K562 (cell line): ENCODE data around the gene TMEM117. TPM values are rescaled to one million over a fixed set of nuclear protein-coding genes. Genes with fewer than 3 reads are reported as not detected.

ENCODE experiments used
- ATAC-seq: fragments of 200-7000 bp; cut with Tn5 transposase; 3 replicates; pipeline ENCODE4 v1.9.1; 2020; ENCODE audit warnings: moderate library complexity
- BruUV-seq: library from RNA; stranded (reverse); fragments of 400-500 nt; replicated peaks from 2 replicates; lab custom pipeline; 2021; lab: Mats Ljungman, UMichigan
- CTCF ChIA-PET: fragments of 300-600 bp; formaldehyde crosslinking; extraction: SDS; loops from one replicate; lab custom pipeline; 2021; ENCODE audit warnings: low intra/inter-chr PET ratio; lab: Yijun Ruan, JAX
- POLR2A ChIA-PET: fragments of 300-600, 350-650 bp; sonication (Branson Sonifier 250); formaldehyde crosslinking; extraction: SDS; loops from one replicate; lab custom pipeline; 2021; ENCODE audit warnings: antibody characterized with exemption, inconsistent platforms; lab: Yijun Ruan, JAX
- DNase-seq, 4 experiments: peaks; one replicate each; pipeline versions ENCODE4 v3.0.0 to v3.0.0-alpha.2; 2011 to 2018; ENCODE audit warnings: low spot score in 3 of 4, mixed read lengths in 3 of 4; ENCODE audit errors: extremely low read depth in 1 of 4
- FAIRE-seq: peaks from 2 replicates; lab custom pipeline; 2011; peaks lifted over from hg19 to GRCh38; lab: Jason Lieb, UNC
- H2AFZ ChIP-seq: 2 replicates; pipeline ENCODE4 v1.6.0; 2011; ENCODE audit warnings: low read depth, low read length, control low read depth, inconsistent platforms
- H3K27ac ChIP-seq: fragments of 200-600 bp; 3 replicates; pipeline ENCODE4 v1.8.0; 2011; ENCODE audit warnings: low read depth, mild to moderate bottlenecking, control low read depth, inconsistent platforms, low read length, moderate library complexity, mixed read lengths; ENCODE audit errors: extremely low read depth
- H3K27me3 ChIP-seq, 2 experiments: fragments of 300-600 bp in 1 of 2; 2 replicates in 1 of 2; 3 replicates in 1 of 2; pipeline versions ENCODE4 v1.6.0 to v1.8.0; 2011; ENCODE audit warnings: inconsistent platforms in 2 of 2, low read length in 2 of 2, mild to moderate bottlenecking in 1 of 2, mixed read lengths in 1 of 2, moderate library complexity in 1 of 2; ENCODE audit not compliant: control insufficient read depth in 2 of 2, insufficient read depth in 2 of 2
- H3K36me3 ChIP-seq: fragments of 300-600 bp; 3 replicates; pipeline ENCODE4 v1.8.0; 2011; ENCODE audit warnings: mild to moderate bottlenecking, low read length, inconsistent platforms; ENCODE audit not compliant: control insufficient read depth, insufficient read depth
- H3K4me1 ChIP-seq, 2 experiments: fragments of 200-600 bp in 1 of 2; replicated peaks in 1 of 2; 2 replicates in 1 of 2; 3 replicates in 1 of 2; pipeline versions ENCODE4 v1.5.1 to v1.8.0; 2011; ENCODE audit warnings: inconsistent platforms in 2 of 2, low read length in 2 of 2, mild to moderate bottlenecking in 1 of 2, mixed read lengths in 1 of 2, moderate library complexity in 1 of 2; ENCODE audit not compliant: control insufficient read depth in 2 of 2, insufficient read depth in 2 of 2
- H3K4me2 ChIP-seq: 2 replicates; pipeline ENCODE4 v1.6.1; 2011; ENCODE audit warnings: low read length, control low read depth, inconsistent platforms, mixed read lengths; ENCODE audit not compliant: insufficient read depth
- H3K4me3 ChIP-seq: fragments of 200-600 bp; sonication (generic), shearing (Covaris generic); 2 replicates; pipeline ENCODE4 v1.5.1; 2016; ENCODE audit warnings: control low read depth, inconsistent platforms
- H3K79me2 ChIP-seq: fragments of 200-600 bp; 3 replicates; pipeline ENCODE4 v1.8.0; 2011; ENCODE audit warnings: low read length, inconsistent platforms; ENCODE audit not compliant: control insufficient read depth, insufficient read depth
- H3K9ac ChIP-seq, 2 experiments: 2 replicates each; pipeline versions ENCODE4 v1.6.0 to v1.6.1; 2011; ENCODE audit warnings: low read depth in 2 of 2, low read length in 2 of 2, control low read depth in 1 of 2, inconsistent platforms in 1 of 2, mild to moderate bottlenecking in 1 of 2, mixed read lengths in 1 of 2; ENCODE audit not compliant: insufficient read depth in 1 of 2
- H3K9me1 ChIP-seq: one replicate; pipeline ENCODE4 v1.6.0; 2011; ENCODE audit warnings: inconsistent platforms, mild to moderate bottlenecking, low read length, moderate library complexity; ENCODE audit not compliant: control insufficient read depth, insufficient read depth
- H3K9me3 ChIP-seq: replicated peaks from 2 replicates; pipeline ENCODE4 v1.5.1; 2011; ENCODE audit warnings: low read depth, low read length, inconsistent platforms; ENCODE audit not compliant: control insufficient read depth, insufficient read depth
- H4K20me1 ChIP-seq: replicated peaks from 2 replicates; pipeline ENCODE4 v1.6.1; 2011; ENCODE audit warnings: low read length, inconsistent platforms, mixed read lengths; ENCODE audit not compliant: control insufficient read depth, insufficient read depth
- BCOR ChIP-seq: fragments of 450-650 bp; IDR thresholded peaks from 2 replicates; pipeline ENCODE4 v1.6.1; 2016
- CEBPB ChIP-seq: fragments of 450-650 bp; IDR thresholded peaks from 2 replicates; pipeline ENCODE4 v1.6.1; 2016; ENCODE audit warnings: missing genetic modification characterization, missing compliant biosample characterization
- CEBPG ChIP-seq, 3 experiments: fragments of 200-800 bp in 1 of 3; sonication (Bioruptor generic) in 1 of 3; sonication (generic) in 1 of 3; formaldehyde crosslinking in 1 of 3; IDR thresholded peaks in 2 of 3; conservative IDR thresholded peaks in 1 of 3; 2 replicates each; pipeline versions ENCODE4 v1.6.1 to v1.8.0; 2016 to 2022; ENCODE audit warnings: missing compliant biosample characterization in 2 of 3, missing genetic modification characterization in 2 of 3, mild to moderate bottlenecking in 1 of 3, missing genetic modification reagents in 1 of 3
- E2F3 ChIP-seq: fragments of 250-450 bp; sonication (Bioruptor Pico); IDR thresholded peaks from 2 replicates; pipeline ENCODE4 v1.4.0; 2020; ENCODE audit warnings: mild to moderate bottlenecking
- MAFG ChIP-seq: fragments of 450-650 bp; conservative IDR thresholded peaks from 2 replicates; pipeline ENCODE4 v1.6.1; 2016; ENCODE audit warnings: missing genetic modification characterization, missing compliant biosample characterization
- WHSC1 ChIP-seq: IDR thresholded peaks from one replicate; pipeline ENCODE4 v1.6.1; 2012; ENCODE audit warnings: low read length, control low read depth, inconsistent platforms
- ZNF766 ChIP-seq: fragments of 200-800 bp; sonication (Bioruptor generic); conservative IDR thresholded peaks from 2 replicates; pipeline ENCODE4 v1.6.1; 2016; ENCODE audit warnings: missing genetic modification characterization, missing compliant biosample characterization
- WGBS: fragments of 100-300 bp; shearing (Covaris generic); methylation state at CpG from one replicate; pipeline ENCODE4 v1.1.6; 2016; ENCODE audit warnings: low coverage, mixed read lengths; ENCODE audit not compliant: insufficient coverage; ENCODE audit errors: missing lambda C conversion rate; 5-methylcytosine and 5-hydroxymethylcytosine counted together
- in situ Hi-C: fragments of 300-500 bp; cut with MboI; formaldehyde crosslinking; loops from 4 replicates; pipeline ENCODE4 v1.15.0; 2018; ENCODE audit warnings: inconsistent platforms, mixed read lengths
- intact Hi-C: fragments of 100-400 bp; cut with micrococcal nuclease; formaldehyde crosslinking; loops from 2 replicates; pipeline ENCODE4 v1.14.2; 2022
- polyA plus RNA-seq, 8 experiments: library from polyadenylated mRNA; depleted of rRNA in 4 of 8; stranded (reverse) in 5 of 8; unstranded in 3 of 8; fragments of >200 nt; fragmentation: Nextera tagmentation in 2 of 8; fragmentation: Illumina TruSeq in 1 of 8; extraction: Ambion mirVana in 2 of 8; extraction: Trizol in 1 of 8; gene quantifications; 2 replicates each; pipeline versions ENCODE4 v1.2.1 to v1.2.3, GENCODE V29; 2011 to 2014; ENCODE audit warnings: inconsistent platforms in 1 of 8, missing spikeins in 1 of 8
- total RNA-seq, 7 experiments: library from RNA; depleted of rRNA in 6 of 7; stranded (reverse); fragments of >200 nt in 6 of 7; fragmentation: Illumina TruSeq in 2 of 7; extraction: Trizol in 2 of 7; gene quantifications; 2 replicates each; pipeline versions ENCODE4 v1.2.1 to v1.2.3, GENCODE V29; 2011 to 2021; ENCODE audit warnings: low replicate concordance in 1 of 7
- TF ChIP-seq, protein P1 (sequence below): fragments of 250-450 bp; sonication (Bioruptor Pico); IDR thresholded peaks from 2 replicates; pipeline ENCODE4 v1.8.0; 2022; ENCODE audit warnings: inconsistent platforms
- TF ChIP-seq, protein P2 (sequence below), 2 experiments: fragments of 450-650 bp in 1 of 2; IDR thresholded peaks; 2 replicates each; pipeline ENCODE4 v1.6.1; 2011 to 2017; ENCODE audit warnings: low read depth in 2 of 2, antibody characterized with exemption in 1 of 2, borderline replicate concordance in 1 of 2, low read length in 1 of 2, mild to moderate bottlenecking in 1 of 2, mixed read lengths in 1 of 2; ENCODE audit not compliant: control insufficient read depth in 1 of 2

TMEM117 gene
- total and polyA plus RNA-seq, 9 of the 15 experiments (the other 6 are each of a cell fraction or from before 2014, with no cell fraction given) = 0.31 to 2.8 (median 1.0) TPM

DNA sequence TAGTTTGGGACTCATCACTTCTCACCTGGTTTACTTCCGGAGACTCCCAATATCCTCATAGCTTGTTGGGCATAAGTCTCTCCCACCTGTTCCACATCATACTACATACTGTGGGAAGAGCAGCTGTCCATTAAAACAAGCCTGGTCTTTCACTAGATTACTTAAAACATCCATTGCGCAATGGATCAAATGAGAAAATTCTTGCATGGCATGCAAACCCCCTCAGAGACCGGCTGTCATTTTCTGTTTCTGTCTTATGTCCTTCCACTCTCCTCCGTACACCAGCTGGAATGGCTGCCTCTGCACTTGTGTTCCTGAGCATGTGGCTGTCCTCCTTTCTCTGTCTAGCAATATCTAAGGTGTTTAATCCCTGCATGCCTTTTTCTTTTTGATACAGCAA is 265.6 kb downstream of the TMEM117 start:
- in situ Hi-C loops (no loop called here), intact Hi-C loops (no loop called here)
- H3K4me3 ChIP-seq = no peak overlapping the region
- DNase-seq = no peak
- 2% methylated on average over 4 of the region's 4 CpGs for WGBS
- TF ChIP-seq CEBPG (CRISPR knock-in tag; IDR thresholded peaks at IDR 0.05) (no peak), CEBPG (tag; conservative IDR thresholded peaks at IDR 0.05 in 1 of 2, IDR thresholded peaks at IDR 0.05 in 1 of 2) (peak in 1 of 2 experiments; percentile 75; a peak in 2 of 4 replicates), ZNF766 (CRISPR knock-in tag) (no peak), CEBPB (tag) (peak; percentile 53)
- H3K9me3 ChIP-seq = no peaks in the 10 kb centered on the region
- no peaks in the 10 kb centered on the region for H3K36me3 ChIP-seq
- no peak overlapping the region for H2AFZ ChIP-seq
- FAIRE-seq = no peak
- ChIA-PET CTCF (no interaction called here), POLR2A (no interaction called here)
- H3K4me2 ChIP-seq = no peak overlapping the region
- no peaks in the 10 kb centered on the region for H3K27me3 ChIP-seq
- H3K79me2 ChIP-seq = no peaks in the 10 kb centered on the region
- no peaks in the 10 kb centered on the region for H3K9me1 ChIP-seq
- H4K20me1 ChIP-seq = no peaks in the 10 kb centered on the region
- no peak for ATAC-seq
- no peak overlapping the region for H3K9ac ChIP-seq
- H3K4me1 ChIP-seq = no peaks in the 10 kb centered on the region
- BruUV-seq = no TSS peak
- no peak overlapping the region for H3K27ac ChIP-seq

DNA sequence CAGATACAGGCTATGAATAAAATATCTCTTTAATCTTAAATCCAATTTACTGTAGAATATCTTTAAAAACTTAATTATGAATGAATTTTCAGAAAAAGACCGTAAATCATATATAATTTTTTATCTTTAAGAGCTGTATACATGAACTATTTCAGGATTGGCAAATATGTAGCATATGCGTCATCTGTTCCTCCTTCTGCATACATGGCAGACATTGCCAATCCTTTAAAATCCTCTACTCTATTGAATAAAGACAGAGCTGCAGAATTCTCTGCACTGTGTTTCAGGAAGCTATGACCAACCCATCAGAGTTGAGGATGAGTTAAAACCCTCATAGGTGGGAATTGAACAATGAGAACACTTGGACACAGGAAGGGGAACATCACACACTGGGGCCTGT is 279.0 kb downstream of the TMEM117 start:
- Histone ChIP-seq H3K27me3 (no peaks in the 10 kb centered on the region), H4K20me1 (no peaks in the 10 kb centered on the region), H3K27ac (no peak overlapping the region), H3K4me2 (no peak overlapping the region), H3K79me2 (no peaks in the 10 kb centered on the region), H3K4me1 (no peaks in the 10 kb centered on the region), H3K4me3 (no peak overlapping the region), H3K36me3 (no peaks in the 10 kb centered on the region), H3K9me1 (no peaks in the 10 kb centered on the region), H2AFZ (no peak overlapping the region), H3K9me3 (no peaks in the 10 kb centered on the region), H3K9ac (no peak overlapping the region)
- DNase-seq (no peak), ATAC-seq (no peak), FAIRE-seq (no peak)
- intact Hi-C loops (no loop called here), in situ Hi-C loops (no loop called here)
- 8% methylated on average over 2 of the region's 2 CpGs for whole genome bisulfite sequencing
- CTCF ChIA-PET = no interaction called here
- POLR2A ChIA-PET = no interaction called here
- BruUV-seq = no TSS peak
- TF ChIP-seq, protein P1, sequence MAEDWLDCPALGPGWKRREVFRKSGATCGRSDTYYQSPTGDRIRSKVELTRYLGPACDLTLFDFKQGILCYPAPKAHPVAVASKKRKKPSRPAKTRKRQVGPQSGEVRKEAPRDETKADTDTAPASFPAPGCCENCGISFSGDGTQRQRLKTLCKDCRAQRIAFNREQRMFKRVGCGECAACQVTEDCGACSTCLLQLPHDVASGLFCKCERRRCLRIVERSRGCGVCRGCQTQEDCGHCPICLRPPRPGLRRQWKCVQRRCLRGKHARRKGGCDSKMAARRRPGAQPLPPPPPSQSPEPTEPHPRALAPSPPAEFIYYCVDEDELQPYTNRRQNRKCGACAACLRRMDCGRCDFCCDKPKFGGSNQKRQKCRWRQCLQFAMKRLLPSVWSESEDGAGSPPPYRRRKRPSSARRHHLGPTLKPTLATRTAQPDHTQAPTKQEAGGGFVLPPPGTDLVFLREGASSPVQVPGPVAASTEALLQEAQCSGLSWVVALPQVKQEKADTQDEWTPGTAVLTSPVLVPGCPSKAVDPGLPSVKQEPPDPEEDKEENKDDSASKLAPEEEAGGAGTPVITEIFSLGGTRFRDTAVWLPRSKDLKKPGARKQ (CRISPR knock-in tag) = no peak
- TF ChIP-seq E2F3 (CRISPR knock-in tag) = no peak
- TF ChIP-seq WHSC1 = no peak
- TF ChIP-seq BCOR = no peak
- TF ChIP-seq MAFG = no peak
- TF ChIP-seq, protein P2, sequence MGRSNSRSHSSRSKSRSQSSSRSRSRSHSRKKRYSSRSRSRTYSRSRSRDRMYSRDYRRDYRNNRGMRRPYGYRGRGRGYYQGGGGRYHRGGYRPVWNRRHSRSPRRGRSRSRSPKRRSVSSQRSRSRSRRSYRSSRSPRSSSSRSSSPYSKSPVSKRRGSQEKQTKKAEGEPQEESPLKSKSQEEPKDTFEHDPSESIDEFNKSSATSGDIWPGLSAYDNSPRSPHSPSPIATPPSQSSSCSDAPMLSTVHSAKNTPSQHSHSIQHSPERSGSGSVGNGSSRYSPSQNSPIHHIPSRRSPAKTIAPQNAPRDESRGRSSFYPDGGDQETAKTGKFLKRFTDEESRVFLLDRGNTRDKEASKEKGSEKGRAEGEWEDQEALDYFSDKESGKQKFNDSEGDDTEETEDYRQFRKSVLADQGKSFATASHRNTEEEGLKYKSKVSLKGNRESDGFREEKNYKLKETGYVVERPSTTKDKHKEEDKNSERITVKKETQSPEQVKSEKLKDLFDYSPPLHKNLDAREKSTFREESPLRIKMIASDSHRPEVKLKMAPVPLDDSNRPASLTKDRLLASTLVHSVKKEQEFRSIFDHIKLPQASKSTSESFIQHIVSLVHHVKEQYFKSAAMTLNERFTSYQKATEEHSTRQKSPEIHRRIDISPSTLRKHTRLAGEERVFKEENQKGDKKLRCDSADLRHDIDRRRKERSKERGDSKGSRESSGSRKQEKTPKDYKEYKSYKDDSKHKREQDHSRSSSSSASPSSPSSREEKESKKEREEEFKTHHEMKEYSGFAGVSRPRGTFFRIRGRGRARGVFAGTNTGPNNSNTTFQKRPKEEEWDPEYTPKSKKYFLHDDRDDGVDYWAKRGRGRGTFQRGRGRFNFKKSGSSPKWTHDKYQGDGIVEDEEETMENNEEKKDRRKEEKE (IDR thresholded peaks at IDR 0.05; ENCODE audit: borderline replicate concordance in 1 of 2, control insufficient read depth in 1 of 2, low read depth in 2 of 2, low read length in 1 of 2) = no peak
